Sigmoid colon (tissue), 4 donors: ENCODE data around the gene CCDC157.

Source experiments
- CTCF ChIP-seq, 4 experiments: fragments of 450-650 bp in 3 of 4; fragments of 200-600 bp in 1 of 4; IDR thresholded peaks; one replicate each; pipeline ENCODE4 v1.5.1; 2016 to 2019; ENCODE audit warnings: antibody characterized with exemption in 4 of 4, mild to moderate bottlenecking in 3 of 4, moderate library complexity in 2 of 4
- EP300 ChIP-seq, 4 donors: sonication (generic); formaldehyde crosslinking; IDR thresholded peaks; one replicate each; pipeline ENCODE4 v1.6.1; 2017; ENCODE audit warnings: antibody characterized with exemption in 4 of 4
- POLR2A ChIP-seq, 2 donors: fragments of 450-650 bp; IDR thresholded peaks; one replicate each; pipeline ENCODE4 v1.6.1; 2016; ENCODE audit warnings: antibody characterized with exemption in 2 of 2, mild to moderate bottlenecking in 2 of 2, moderate library complexity in 2 of 2

GRCh38 chr22:30365891-30366290 lies 9.1 kb downstream of the CCDC157 start:
- TF ChIP-seq CTCF (IDR thresholded peaks at IDR 0.05) (no peak), EP300 (IDR thresholded peaks at IDR 0.05) (no peak), POLR2A (IDR thresholded peaks at IDR 0.05) (no peak)
